GM11168 (cell line): Measurements from ENCODE around the gene CYTH3.
"Not testable (repeated sequence)": the region's sequence is repeated elsewhere in the genome, so short reads cannot be mapped to it uniquely, and the experiment has no call there.

Experiments used
- in situ Hi-C: fragments of 300-500 bp; cut with MboI; formaldehyde crosslinking; loops from one replicate; pipeline ENCODE4 v1.12.0; 2022; ENCODE audit warnings: low sequenced_read_pairs; ENCODE audit not compliant: unreplicated experiment

The CYTH3 gene

DNA sequence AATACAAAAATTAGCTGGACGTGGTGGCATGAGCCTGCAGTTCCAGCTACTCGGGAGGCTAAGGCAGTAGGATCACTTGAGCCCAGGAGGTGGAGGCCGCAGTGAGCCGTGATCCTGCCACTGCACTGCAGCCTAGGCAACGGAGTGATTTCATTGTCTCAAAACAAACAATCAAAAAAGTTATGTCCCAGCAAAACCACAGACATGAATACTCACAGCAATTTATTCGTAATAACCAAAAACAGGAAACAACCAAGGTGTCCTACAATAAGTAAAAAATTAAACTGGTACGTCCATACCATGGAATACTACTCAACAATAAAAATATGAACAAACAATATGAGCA lies 11.6 kb upstream of the CYTH3 start:
- in situ Hi-C loops: no loop called here

DNA sequence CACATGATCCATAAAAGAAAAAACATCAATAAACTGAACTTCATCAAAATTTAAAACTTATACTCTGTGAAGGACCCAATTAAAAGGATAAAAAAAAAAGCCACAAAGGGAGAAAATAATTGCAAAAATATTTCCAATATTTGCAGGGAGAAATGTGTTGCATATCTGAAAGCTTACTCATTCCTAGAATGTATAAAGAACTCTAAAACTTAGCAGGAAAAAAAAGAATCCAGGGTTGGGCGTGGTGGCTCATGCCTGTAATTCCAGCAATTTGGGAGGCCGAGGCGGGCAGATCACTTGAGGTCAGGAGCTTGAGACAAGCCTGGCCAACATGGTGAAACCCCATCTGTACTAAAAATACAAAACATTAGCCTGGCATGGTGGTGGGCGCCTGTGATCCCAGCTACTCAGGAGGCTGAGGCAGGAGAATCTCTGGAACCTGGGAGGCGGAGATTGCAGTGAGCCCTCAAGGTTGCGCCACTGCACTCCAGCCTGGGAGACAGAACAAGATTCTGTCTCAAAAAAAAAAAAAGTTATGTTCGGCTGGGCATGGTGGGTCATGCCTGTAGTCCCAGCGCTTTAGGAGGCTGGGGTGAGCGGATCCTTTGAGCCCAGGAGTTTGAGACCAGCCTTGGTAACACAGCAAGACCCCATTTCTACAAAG lies 11.1 kb upstream of the CYTH3 start:
- in situ Hi-C loops: not testable (repeated sequence)

DNA sequence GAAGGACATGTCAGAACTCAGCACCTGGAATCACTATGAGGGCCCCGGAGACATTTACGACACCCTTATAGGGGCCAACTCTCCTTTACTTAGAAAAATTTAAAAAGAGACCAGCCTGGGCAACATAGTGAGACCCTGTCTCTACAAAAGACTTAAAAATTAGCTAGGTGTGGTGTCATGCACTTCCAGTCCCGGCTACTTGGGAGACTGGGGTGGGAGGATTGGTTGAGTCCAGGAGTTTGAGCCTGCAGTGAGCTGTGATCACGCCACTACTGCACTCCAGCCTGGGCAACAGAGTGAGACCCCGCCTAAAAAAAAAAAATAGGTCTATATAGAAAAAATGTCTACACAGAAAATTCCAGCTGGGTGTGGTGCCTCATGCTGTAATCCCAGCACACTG lies 7.5 kb upstream of the CYTH3 start:
- in situ Hi-C loops: no loop called here

DNA sequence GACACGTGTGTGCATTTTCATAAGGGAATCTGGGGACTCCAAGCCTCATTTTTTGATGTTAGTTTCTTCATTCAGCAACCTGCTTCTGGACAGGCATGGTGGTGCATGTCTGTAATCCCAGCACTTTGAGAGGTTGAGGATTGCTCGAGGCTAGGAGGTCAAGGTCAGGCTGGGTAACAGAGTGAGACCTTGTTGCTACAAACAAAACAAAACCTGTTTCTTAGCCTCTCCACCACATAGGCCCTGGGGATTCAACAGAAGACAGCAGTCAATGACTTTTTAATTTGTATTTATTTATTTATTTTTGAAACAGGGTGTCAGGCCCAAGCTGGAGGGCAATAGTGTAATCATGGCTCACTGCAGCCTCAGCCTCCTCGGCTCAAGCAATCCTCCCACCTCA lies 6.9 kb upstream of the CYTH3 start:
- in situ Hi-C loops: no loop called here

DNA sequence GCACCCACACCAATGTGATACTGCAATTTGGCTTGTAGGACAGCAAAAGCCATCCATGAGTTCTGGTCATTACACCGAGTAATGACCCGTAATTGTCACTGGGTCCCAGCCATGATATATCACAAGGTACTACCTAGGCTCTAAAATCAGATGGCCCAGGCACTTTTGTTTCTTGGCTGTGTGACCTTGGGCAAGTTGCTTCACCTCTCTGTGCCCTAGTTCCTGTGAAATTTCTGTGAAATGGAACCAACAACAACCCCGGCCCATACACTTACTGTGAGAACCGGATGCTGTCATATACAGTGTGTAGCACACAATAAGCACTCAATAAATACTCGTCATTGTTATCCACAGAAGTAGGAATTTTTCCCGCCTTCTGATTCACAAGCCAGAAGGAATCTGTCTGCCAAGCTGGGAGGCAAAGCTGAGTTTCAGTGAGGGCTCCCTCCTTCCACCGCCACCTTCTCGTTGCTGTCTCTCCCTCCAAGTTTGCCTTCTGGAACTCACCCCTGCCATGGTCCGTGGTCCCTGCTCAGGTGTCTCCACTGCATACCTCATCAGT lies 6.4 kb upstream of the CYTH3 start:
- in situ Hi-C loops: no loop called here

DNA sequence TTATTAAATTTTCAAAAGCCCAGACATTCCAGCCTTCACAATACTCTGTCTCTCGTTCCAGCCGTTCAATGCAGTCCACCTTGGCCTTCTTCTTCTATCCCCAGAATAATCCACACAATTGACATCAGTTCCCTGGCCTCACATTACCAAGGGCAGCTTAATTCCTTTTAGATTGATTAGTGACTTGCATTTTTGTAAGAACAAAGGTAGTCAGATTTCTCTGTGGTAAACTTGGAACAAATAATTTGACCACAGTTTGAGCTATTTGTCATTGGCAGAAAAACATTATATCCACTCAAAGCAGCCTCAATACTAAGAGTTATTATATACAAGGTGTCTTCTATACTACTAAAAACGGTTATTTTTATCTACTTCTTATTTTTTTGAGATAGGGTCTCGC lies 5.1 kb upstream of the CYTH3 start:
- in situ Hi-C loops: no loop called here

DNA sequence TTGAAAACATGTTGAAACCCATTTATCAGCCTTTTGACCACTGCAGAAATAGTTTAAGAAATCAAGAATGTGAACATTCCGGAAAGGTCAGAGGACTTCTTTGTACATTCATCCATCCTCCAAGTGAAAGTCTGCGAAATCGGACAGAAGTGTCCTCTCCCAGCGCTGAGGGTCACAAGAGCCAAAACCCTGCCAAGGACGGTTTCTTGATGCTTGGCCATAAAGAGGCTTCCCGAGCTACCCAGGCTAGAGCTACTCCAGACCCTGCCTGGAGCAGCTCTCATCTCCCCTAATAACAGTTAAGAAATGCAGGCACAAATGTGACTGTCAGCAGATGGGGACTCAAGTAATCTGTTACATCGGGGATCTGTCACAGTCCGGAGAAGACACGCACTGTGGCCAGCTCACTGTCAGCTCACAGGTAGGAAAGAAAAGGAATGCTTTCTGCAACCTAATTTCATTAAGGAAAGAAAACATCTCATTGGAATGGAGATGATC lies 4.5 kb upstream of the CYTH3 start:
- in situ Hi-C loops: no loop called here

DNA sequence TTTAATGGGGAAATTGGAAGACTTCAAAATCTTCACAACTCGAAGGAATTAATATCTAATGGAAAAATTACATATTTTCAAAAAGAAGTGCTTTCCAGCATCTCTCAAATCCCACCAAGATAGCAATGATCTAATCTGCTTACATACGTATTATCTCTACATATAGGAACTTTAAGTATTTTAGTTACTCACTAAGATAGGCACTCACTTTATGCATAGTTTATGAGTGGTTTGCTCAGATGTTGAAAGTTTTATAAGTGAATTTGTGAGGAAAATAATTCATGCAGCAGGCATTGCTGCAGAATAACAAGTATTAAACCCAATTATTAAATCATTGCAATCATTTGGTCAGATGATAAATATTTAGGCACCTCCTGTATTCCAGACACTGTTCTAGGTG lies 2.3 kb upstream of the CYTH3 start:
- in situ Hi-C loops: no loop called here

DNA sequence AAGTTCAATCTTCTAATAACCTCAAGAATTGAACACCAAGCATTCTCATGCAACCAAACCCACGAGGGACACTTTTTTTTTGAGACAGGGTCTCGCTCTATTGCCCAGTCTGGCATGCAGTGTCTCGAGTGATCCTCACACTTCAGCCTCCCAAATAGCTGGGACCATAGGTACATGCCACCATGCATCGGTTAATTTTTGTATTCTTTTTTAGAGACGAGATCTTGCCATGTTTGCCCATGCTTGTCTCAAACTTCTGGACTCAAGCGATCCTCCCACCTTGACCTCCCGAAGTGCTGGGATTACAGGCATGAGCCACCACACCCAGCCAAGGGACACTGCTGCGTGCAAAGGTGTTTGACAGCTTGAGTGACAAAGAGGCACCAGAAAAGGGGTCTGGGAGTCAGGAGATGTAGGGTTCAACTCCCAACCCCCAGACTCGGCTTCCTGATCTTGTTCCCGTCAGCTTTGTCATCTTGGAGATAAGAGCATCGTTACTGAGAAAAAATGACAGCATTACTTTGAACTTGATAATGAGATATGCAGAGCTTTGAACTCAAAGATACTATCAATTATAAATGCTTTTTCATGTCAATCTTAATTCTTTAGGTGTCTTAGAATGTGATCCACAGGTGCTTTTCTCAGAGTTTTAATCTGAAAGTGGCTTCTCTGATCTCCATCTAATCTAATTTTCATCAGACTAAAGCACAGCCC lies 1.6 kb upstream of the CYTH3 start:
- in situ Hi-C loops: no loop called here

DNA sequence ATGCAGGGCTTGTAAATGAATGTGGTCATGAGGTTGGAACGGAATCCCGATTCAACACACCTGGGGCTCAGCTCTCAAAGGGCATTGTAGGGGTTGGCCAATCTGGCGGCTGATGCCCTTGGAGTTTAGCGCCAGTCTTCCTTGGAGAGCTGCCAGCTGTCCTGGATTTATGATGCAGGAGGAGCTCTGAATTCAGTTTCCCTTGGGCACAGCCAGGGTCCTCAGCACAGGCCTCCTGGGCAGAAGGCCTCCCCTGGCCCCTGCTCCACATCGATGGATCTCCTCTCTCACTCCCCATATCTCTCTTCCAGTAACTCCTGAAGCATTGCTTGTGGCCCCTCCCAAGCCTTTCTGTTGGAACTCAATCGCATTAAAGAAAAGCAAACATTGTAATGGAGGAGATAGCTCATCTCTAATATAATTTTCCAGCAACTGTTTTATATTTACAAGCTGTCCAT lies 985 bp upstream of the CYTH3 start:
- in situ Hi-C loops: no loop called here

DNA sequence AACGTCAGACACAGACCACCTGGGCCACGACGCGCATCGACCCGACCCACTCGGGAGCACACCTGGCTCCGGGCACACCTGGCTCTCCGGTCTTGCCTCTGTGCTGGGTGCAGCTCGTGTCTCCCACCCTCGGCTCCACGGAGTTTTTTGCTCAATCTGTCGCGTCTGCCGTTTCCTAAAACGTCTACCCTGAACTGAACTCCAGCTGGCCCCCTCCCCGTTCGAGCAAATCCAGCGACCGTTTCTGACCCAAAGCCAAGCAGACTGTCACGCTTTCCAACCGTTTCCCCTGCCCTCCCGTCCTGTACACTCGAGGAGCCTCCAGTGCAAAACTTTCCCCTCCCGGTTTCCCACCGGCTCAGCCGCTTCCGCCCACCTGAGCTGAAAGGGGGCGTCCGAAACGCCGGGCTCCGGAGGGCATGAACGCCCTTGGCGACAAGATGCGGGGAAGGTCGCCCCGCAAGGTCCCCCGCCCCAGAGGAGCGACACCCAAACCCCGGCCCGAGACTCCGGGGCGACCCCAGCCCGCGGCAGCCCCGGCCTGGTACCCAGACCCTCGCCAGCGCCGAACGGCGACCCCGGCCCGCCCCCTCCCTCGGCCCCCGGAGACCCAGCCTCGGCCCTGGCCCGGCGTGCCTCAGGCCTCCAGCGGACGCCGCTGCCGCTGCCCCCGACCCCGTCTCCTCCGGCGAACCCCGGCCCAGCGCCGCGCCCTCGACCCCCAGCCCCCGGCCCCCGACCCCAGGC lies 557 bp downstream of the CYTH3 start:
- in situ Hi-C loops: no loop called here

DNA sequence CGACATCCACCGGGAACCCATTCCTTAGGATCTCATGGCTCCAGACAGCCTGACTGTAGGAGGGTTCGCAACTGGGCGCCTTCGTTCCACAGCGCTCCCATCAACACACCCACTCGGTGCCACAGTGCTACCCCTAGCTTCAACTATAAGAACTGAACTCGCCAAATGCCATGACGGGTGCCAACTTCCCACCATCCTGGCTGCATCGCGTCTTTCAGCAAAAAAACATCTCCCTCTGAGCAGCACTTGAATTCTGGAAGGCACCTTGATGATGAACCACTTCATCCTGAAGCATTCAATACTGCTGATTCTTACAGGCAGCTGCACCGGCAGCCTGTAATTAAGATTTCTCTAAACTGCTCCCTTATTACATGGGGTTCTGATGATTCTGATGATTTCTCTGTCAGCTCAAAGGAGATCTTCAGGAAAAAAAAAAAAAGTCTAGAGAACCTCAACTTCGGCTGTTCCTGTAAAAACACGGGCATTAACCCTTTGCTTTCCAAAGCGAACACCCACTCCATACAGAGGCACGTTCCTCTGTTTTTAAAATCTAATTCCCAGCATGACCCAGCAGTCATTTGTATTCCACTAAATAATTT lies 1.3 kb downstream of the CYTH3 start:
- in situ Hi-C loops: no loop called here

DNA sequence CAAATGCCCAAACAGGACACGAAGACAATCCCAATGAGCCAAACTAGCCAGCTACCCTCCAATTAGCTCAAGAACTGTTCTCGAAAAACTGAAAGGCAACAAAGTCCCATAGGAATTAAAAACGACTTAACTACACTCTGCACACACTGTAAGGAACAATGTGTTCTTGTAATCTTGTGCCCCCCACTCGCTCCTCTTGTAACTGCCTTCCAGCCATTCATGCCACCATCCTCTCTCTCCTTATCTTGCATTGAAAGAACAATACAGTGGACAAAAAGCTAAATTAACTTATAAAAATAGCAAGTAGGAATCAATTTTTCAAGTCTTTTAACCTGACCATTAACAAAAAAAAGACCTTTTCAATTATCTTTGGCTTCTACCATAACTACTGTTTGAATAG lies 2.9 kb downstream of the CYTH3 start:
- in situ Hi-C loops: no loop called here

DNA sequence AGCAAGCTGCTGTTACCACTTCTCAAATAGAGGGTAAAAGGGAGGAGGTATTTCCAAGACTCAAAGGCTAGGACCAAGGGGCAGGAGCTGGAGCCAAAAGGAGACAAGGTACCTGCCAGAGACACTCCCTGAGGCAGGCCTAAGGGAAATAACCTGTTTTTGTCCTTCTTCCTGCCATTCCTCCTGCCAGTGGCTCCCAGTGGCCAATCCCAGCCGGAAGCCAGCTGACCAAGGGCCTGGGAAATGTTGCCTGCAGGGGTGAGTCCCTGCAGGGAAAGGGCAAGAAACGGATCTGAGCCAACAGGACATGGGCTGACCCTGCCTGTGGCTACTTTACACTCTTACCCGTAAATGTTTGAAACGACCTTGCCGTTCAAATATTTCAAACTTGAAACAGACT lies 3.5 kb downstream of the CYTH3 start:
- in situ Hi-C loops: no loop called here

DNA sequence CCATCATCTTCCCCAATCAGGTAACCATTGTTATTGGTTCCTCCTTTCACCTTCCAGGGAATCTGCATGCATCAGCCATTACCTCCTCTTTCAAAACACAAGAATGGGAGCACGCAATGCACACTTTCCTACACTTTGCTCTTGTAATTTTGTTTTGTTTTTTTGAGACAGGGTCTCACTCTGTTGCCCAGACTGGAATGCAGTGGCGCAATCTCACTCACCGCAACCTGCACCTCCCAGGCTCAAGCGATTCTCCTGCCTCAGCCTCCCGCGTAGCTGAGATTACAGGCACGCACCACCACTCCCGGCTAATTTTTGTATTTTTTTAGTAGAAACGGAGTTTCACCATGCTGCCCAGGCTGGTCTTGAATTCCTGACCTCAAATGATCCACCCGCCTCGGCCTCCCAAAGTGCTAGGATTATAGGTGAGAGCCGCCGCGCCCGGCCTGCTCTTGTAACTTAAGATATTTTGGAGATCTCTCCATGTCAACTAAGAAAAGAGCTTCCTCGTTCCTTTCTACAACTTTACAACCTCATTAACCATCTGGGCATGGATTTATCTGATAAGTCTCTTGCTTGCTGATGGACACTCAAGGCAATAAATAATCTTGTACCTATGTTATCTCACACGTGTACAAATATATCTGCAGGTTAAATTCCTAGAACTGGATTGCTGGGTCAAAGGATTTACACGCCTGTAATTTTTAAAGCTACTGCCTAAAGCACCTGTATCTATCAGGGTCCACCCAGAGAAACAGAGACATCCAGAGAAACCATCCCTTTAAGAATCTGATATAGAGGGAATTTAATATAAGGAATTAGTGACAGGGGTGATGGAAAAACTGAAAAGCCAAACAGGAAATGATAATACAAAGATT lies 4.2 kb downstream of the CYTH3 start:
- in situ Hi-C loops: no loop called here

DNA sequence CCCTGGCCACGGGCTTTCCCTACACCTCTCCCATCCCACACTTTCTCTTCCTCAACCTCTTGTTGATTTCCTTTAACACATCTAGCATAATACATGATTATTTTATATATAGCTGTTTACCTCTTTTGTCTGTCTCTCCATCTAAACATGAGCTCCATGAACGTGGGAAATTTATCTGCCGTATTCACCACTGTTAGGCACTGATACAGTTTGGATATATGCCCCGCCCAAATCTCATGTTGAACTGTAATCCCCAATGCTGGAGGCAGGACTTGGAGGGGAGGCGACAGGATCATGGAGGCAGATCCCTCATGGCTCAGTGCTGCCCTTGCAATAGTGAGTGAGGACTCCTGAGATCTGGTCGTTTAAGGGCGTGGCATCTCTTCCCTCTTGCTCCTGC lies 5.7 kb downstream of the CYTH3 start:
- in situ Hi-C loops: no loop called here

DNA sequence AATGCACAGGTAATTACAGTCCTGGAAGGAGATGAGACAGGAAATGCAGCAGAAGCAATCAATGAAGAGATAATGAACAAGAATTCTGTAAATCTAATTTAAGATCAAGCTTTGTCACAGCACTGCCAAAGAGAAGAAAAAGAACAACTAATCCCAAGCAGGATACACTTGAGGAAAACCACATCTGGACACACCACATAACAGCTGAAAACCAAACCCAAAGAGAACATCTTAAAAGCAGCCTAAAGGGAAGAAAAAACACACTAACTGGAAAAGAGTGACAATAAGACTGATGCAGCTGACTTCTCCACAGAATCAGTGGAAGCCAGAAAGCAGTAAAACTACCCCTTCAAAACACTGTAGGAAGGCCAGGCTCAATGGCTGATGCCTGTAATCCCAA lies 10.2 kb downstream of the CYTH3 start:
- in situ Hi-C loops: no loop called here

DNA sequence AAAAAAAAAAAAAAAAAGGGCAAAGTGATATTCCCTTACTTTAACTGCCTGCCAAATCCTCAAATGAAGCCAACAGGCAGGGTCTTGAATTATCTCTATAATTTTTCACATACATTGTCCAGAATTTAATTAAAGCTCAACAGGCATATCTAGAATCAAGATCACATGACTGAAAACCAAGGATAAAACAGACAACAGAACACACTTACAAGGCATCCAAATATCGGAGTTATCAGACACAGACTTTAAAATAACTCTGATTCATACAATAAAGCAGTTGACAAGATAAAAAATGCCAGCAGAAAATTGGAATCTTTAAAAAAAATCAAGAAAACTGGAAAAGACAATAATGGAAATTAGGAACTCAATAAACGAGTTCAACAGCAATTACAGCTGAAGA lies 10.7 kb downstream of the CYTH3 start:
- in situ Hi-C loops: no loop called here

DNA sequence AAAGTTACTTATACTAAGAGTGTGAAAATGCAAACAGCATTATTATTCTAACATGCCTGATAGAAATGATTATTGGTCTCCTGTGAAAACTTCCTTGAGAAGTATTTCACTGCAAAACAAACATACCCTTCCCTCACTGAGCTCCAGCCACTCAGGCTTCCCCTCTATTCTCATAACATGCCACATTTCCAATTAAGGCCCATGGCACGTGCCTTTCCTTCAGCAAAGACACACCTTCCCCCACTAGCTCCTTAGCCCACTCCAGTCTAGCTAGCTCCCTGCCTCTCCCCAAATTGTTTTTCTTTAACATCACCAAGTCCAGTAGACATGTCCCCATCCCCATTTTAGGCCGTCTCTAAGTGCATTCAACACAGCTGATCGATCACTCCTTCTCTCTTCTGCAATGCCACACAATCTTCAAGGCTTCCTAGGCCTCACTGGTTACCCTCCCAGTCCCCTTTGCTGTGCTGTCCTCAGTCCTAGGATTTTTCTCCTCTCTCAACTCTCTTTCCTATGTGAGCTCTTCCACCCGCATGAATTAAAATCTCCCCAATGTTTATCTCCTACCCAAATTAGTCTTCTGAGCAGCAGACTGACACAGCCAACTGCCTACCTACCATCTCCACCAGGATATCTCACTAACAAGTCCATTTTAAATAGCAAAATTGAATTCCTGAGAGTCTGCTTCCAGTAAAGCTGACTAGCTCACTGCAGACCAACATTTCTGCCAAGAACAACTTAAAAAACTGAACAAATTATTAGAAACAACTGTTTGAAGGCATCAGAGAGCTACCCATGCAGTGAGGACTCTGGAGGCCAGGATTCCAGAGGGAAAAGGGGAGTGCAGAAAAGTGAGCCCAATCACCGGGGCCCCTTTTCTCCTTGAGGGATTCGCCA lies 11.9 kb downstream of the CYTH3 start:
- in situ Hi-C loops: no loop called here
